Measurements from ENCODE around the gene FHAD1. TPM values are rescaled to one million over a fixed set of nuclear protein-coding genes. Genes with fewer than 3 reads are reported as not detected.

FHAD1 gene
- total RNA-seq, 1 experiment from 2014 or later, result 3.5 TPM

DNA sequence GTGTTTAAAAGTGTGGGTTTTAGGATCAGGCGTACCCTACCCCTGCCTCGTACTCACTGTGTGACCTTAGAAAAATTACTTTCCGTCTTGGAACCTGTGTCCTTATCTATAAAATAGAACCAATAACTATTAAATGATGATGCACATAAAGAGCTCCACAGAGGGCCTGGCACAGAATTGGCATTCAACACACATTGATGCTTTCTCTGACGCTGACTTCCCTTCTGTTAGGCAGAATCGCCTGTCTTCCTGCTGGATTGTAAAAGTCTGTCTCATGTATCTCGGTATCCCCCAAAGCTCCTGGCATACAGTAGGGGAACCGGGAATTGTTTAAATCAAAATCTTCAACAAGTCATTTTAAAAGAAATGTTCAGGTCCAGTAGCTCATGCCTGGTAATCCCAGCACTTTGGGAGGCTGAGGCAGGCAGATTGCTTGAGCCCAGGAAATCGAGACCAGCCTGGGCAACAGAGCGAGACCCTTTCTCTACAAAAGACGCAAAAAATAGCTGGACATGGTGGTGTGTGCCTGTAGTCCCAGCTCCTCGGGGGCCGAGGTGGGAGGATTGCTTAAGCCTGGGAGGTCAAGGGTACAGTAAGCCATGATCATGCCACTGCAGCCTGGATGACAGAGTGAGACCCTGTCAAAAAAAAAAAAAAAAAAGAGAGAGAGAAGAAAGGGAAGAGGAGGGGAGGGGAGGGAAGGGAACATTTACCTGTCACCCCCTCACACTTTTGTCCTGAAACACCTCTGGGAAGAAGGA lies 41.3 kb upstream of the FHAD1 start:
- no TSS peak for BruUV-seq (replicated peaks)
- Histone ChIP-seq H3K9ac (ENCODE audit: low read length) (no peak overlapping the region), H4K20me1 (ENCODE audit: insufficient read depth) (no peaks in the 10 kb centered on the region), H3K4me1 (ENCODE audit: control insufficient read depth in 1 of 2, insufficient read depth in 2 of 2, low read length in 2 of 2) (peaks cover 17 to 49% of the 10 kb centered on the region in 2 experiments), H3K79me2 (ENCODE audit: insufficient read depth, low read length) (peaks cover 86% of the 10 kb centered on the region), H3K36me3 (ENCODE audit: control insufficient read depth in 1 of 2, insufficient read depth in 2 of 2, low read length in 2 of 2) (0 out of 4 replicates have a peak, but pooled peaks cover 0 to 3% of the 10 kb centered on the region in 2 experiments), H3K9me3 (ENCODE audit: control insufficient read depth in 1 of 2, insufficient read depth in 1 of 2, low read depth in 1 of 2, low read length in 2 of 2) (no peaks in the 10 kb centered on the region), H3K27me3 (ENCODE audit: insufficient read depth, low read length) (no peaks in the 10 kb centered on the region), H3K27ac (ENCODE audit: low read depth, low read length) (no peak overlapping the region), H2AFZ (ENCODE audit: low read depth, low read length, poor library complexity, severe bottlenecking) (no peak overlapping the region), H3K4me3 (replicated peaks in 1 of 2; ENCODE audit: low read depth in 1 of 2, low read length in 2 of 2) (no peak overlapping the region), H3K9me2 (ENCODE audit: insufficient read depth) (no peaks in the 10 kb centered on the region), H3K4me2 (ENCODE audit: low read length) (0 out of 2 replicates have a peak overlapping the region, but pooled peaks have one; percentile 9)
- ChIA-PET CTCF (no interaction called here), POLR2A (no interaction called here), RAD21 (ENCODE audit: low non-redundant PET in 1 of 2, low total read pairs in 2 of 2, uncharacterized antibody in 2 of 2, unreplicated experiment in 2 of 2) (no interaction called here)
- TF ChIP-seq SIN3A (IDR thresholded peaks at IDR 0.05; ENCODE audit: low read depth) (no peak), POLR2AphosphoS5 (IDR thresholded peaks at IDR 0.05; ENCODE audit: low read depth, low read length) (no peak), TCF7L2 (IDR thresholded peaks at IDR 0.05; ENCODE audit: borderline replicate concordance, extremely low read depth, insufficient read depth, insufficient read length) (no peak), ZBTB33 (IDR thresholded peaks at IDR 0.05; ENCODE audit: extremely low read depth, insufficient replicate concordance, low read length) (no peak), YY1 (IDR thresholded peaks at IDR 0.05; ENCODE audit: extremely low read depth, insufficient replicate concordance, low read depth, low read length) (no peak), EZH2phosphoT487 (IDR thresholded peaks at IDR 0.05; ENCODE audit: borderline replicate concordance) (no peak), EZH2 (IDR thresholded peaks at IDR 0.05) (no peak)
- TF ChIP-seq, protein P1, sequence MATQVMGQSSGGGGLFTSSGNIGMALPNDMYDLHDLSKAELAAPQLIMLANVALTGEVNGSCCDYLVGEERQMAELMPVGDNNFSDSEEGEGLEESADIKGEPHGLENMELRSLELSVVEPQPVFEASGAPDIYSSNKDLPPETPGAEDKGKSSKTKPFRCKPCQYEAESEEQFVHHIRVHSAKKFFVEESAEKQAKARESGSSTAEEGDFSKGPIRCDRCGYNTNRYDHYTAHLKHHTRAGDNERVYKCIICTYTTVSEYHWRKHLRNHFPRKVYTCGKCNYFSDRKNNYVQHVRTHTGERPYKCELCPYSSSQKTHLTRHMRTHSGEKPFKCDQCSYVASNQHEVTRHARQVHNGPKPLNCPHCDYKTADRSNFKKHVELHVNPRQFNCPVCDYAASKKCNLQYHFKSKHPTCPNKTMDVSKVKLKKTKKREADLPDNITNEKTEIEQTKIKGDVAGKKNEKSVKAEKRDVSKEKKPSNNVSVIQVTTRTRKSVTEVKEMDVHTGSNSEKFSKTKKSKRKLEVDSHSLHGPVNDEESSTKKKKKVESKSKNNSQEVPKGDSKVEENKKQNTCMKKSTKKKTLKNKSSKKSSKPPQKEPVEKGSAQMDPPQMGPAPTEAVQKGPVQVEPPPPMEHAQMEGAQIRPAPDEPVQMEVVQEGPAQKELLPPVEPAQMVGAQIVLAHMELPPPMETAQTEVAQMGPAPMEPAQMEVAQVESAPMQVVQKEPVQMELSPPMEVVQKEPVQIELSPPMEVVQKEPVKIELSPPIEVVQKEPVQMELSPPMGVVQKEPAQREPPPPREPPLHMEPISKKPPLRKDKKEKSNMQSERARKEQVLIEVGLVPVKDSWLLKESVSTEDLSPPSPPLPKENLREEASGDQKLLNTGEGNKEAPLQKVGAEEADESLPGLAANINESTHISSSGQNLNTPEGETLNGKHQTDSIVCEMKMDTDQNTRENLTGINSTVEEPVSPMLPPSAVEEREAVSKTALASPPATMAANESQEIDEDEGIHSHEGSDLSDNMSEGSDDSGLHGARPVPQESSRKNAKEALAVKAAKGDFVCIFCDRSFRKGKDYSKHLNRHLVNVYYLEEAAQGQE (IDR thresholded peaks at IDR 0.05; ENCODE audit: low read depth), result no peak
- TF ChIP-seq, protein P2, sequence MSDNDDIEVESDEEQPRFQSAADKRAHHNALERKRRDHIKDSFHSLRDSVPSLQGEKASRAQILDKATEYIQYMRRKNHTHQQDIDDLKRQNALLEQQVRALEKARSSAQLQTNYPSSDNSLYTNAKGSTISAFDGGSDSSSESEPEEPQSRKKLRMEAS (IDR thresholded peaks at IDR 0.05), result no peak
- ATAC-seq, result no peak
- intact Hi-C loops (cut with micrococcal nuclease), result no loop called here
- DNase-seq (ENCODE audit: low read depth, low spot score), result no peak

Data from HCT116 (cell line).